Mammary epithelial cell (primary cell): ENCODE data around the gene HOXA4.

ENCODE experiments used
- CTCF ChIP-seq, 2 donors: IDR thresholded peaks in 1 of 2; conservative IDR thresholded peaks in 1 of 2; 2 replicates each; pipeline ENCODE4 v1.5.1; 2011 to 2012; ENCODE audit warnings: inconsistent platforms in 2 of 2, low read length in 2 of 2, mild to moderate bottlenecking in 2 of 2, control low read depth in 1 of 2, low read depth in 1 of 2; ENCODE audit not compliant: insufficient read depth in 1 of 2; ENCODE audit errors: extremely low read depth in 1 of 2
- EZH2 ChIP-seq: IDR thresholded peaks from 2 replicates; pipeline ENCODE4 v1.6.1; 2012; ENCODE audit warnings: low read length, inconsistent platforms, borderline replicate concordance

DNA sequence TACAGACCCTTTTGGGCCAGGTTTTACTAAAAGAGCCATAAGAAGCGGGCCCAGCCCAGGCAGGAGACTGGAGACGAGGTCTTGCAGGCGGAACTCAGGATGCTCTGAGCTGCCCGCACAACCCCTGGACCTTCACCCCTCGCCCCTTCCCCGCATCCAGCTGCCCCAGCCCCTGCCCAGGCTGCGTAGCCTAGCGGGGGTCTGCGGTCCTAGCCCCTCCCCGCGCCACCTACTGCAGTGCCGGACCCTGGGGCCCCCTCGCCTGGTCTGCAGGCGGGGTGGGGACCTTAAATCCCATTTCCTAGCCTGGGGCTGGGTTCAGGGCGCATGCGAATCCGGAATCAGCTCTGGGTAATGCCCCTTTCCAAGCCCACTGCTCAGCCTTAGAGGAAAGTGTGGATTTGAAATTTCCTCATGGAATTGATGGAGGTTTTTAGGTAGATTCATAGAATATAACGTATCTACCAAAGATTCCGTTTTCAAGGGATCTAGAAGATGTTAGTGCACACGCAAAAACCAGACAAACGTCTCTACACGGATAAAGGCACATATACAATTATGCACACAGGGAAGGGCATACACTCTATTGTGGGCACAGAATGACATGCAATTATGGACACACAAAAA is 22.4 kb upstream of the HOXA4 start:
- TF ChIP-seq EZH2 (no peak), CTCF (conservative IDR thresholded peaks at IDR 0.05 in 1 of 2, IDR thresholded peaks at IDR 0.05 in 1 of 2; ENCODE audit: extremely low read depth in 1 of 2, insufficient read depth in 1 of 2, low read depth in 1 of 2, low read length in 2 of 2) (no peak)
